Vagina (tissue), 2 donors: ENCODE results near the gene LAMC3. TPM values are rescaled to one million over a fixed set of nuclear protein-coding genes. Genes with fewer than 3 reads are reported as not detected.

Experiments used
- DNase-seq, 2 donors: peaks; one replicate each; pipeline ENCODE4 v3.0.0-alpha.2; 2017; ENCODE audit errors: extremely low spot score in 2 of 2
- H3K27ac ChIP-seq: fragments of 200-600 bp; sonication (generic); one replicate; pipeline ENCODE4 v1.5.1; 2019
- H3K27me3 ChIP-seq: fragments of 200-600 bp; sonication (generic); one replicate; pipeline ENCODE4 v1.5.1; 2019
- H3K36me3 ChIP-seq, 2 donors: fragments of 200-600 bp; sonication (generic); one replicate each; pipeline ENCODE4 v1.5.1; 2017 to 2019
- H3K4me1 ChIP-seq: fragments of 200-600 bp; sonication (generic); one replicate; pipeline ENCODE4 v1.5.1; 2019
- H3K4me3 ChIP-seq, 2 donors: fragments of 200-600 bp; sonication (generic); 1 replicate in 1 of 2; 2 replicates in 1 of 2; pipeline ENCODE4 v1.5.1; 2016 to 2019
- H3K9me3 ChIP-seq: fragments of 200-600 bp; sonication (generic); one replicate; pipeline ENCODE4 v1.5.1; 2019
- CTCF ChIP-seq, 3 experiments: fragments of 450-650 bp in 2 of 3; fragments of 200-600 bp in 1 of 3; sonication (generic) in 1 of 3; IDR thresholded peaks; one replicate each; pipeline ENCODE4 v1.5.1; 2017 to 2019; ENCODE audit warnings: antibody characterized with exemption in 3 of 3, mild to moderate bottlenecking in 2 of 3, moderate library complexity in 2 of 3
- POLR2A ChIP-seq, 2 donors: fragments of 450-650 bp; IDR thresholded peaks; one replicate each; pipeline ENCODE4 v1.6.1; 2017; ENCODE audit warnings: antibody characterized with exemption in 2 of 2, mild to moderate bottlenecking in 2 of 2, moderate library complexity in 2 of 2
- POLR2AphosphoS5 ChIP-seq, 2 donors: sonication (generic); formaldehyde crosslinking; IDR thresholded peaks; one replicate each; pipeline ENCODE4 v1.9.0; 2017; ENCODE audit warnings: antibody characterized with exemption in 2 of 2, mild to moderate bottlenecking in 2 of 2, low read depth in 1 of 2; ENCODE audit not compliant: insufficient read depth in 1 of 2
- intact Hi-C: fragments of 100-400 bp; cut with DNase I; formaldehyde crosslinking; loops from one replicate; pipeline ENCODE4 v1.15.1; 2023
- total RNA-seq: library from RNA; depleted of rRNA; stranded (reverse); fragments of >200 nt; gene quantifications from one replicate; pipeline ENCODE4 v1.2.3, GENCODE V29; 2016

LAMC3 gene
- total RNA-seq, 1 donor from 2014 or later, result 13.3 TPM

- no peaks in the 10 kb centered on the region for H3K36me3 ChIP-seq
- no peak for DNase-seq
- no peak overlapping the region for H3K4me3 ChIP-seq
These were observed 46.3 kb upstream of the LAMC3 start for GRCh38 chr9:130962418-130963316.

GRCh38 chr9:130963337-130963908 is 45.6 kb upstream of the LAMC3 start:
- Histone ChIP-seq H3K27ac (no peak overlapping the region), H3K4me1 (peaks cover 12% of the 10 kb centered on the region), H3K9me3 (no peaks in the 10 kb centered on the region), H3K4me3 (no peak overlapping the region), H3K36me3 (no peaks in the 10 kb centered on the region), H3K27me3 (no peaks in the 10 kb centered on the region)
- DNase-seq, result no peak
- intact Hi-C loops, result no loop called here
- no peak for TF ChIP-seq CTCF (IDR thresholded peaks at IDR 0.05)
- TF ChIP-seq POLR2A (IDR thresholded peaks at IDR 0.05), result no peak
- TF ChIP-seq POLR2AphosphoS5 (IDR thresholded peaks at IDR 0.05; ENCODE audit: insufficient read depth in 1 of 2, low read depth in 1 of 2), result no peak

More at GRCh38 chr9:130962418-130963316, 46.3 kb upstream of the LAMC3 start:
- H3K4me1 ChIP-seq, result peaks cover 12% of the 10 kb centered on the region
- H3K27ac ChIP-seq, result no peak overlapping the region
- no peaks in the 10 kb centered on the region for H3K27me3 ChIP-seq
- intact Hi-C loops, result no loop called here
- no peaks in the 10 kb centered on the region for H3K9me3 ChIP-seq
- TF ChIP-seq POLR2A (IDR thresholded peaks at IDR 0.05), result no peak
- TF ChIP-seq POLR2AphosphoS5 (IDR thresholded peaks at IDR 0.05; ENCODE audit: insufficient read depth in 1 of 2, low read depth in 1 of 2), result peak; percentile 52 to 55

- Histone ChIP-seq H3K9me3 (no peaks in the 10 kb centered on the region), H3K36me3 (no peaks in the 10 kb centered on the region), H3K27ac (no peak overlapping the region), H3K4me1 (peaks cover 12% of the 10 kb centered on the region), H3K4me3 (no peak overlapping the region), H3K27me3 (no peaks in the 10 kb centered on the region)
- TF ChIP-seq POLR2A (IDR thresholded peaks at IDR 0.05), result no peak
- intact Hi-C loops, result no loop called here
- no peak for DNase-seq
These were observed 45.1 kb upstream of the LAMC3 start for GRCh38 chr9:130963916-130964315.

GRCh38 chr9:130965680-130966079 is 43.3 kb upstream of the LAMC3 start:
- intact Hi-C loops, result no loop called here
- Histone ChIP-seq H3K9me3 (no peaks in the 10 kb centered on the region), H3K4me3 (no peak overlapping the region), H3K36me3 (no peaks in the 10 kb centered on the region), H3K27ac (no peak overlapping the region), H3K27me3 (no peaks in the 10 kb centered on the region), H3K4me1 (peaks cover 12% of the 10 kb centered on the region)
- TF ChIP-seq POLR2A (IDR thresholded peaks at IDR 0.05) (no peak), POLR2AphosphoS5 (IDR thresholded peaks at IDR 0.05; ENCODE audit: insufficient read depth in 1 of 2, low read depth in 1 of 2) (no peak), CTCF (IDR thresholded peaks at IDR 0.05) (no peak)
- no peak for DNase-seq

GRCh38 chr9:130970052-130970451 is 38.9 kb upstream of the LAMC3 start:
- H3K27me3 ChIP-seq, result no peaks in the 10 kb centered on the region
- no peak overlapping the region for H3K4me3 ChIP-seq
- H3K9me3 ChIP-seq, result no peaks in the 10 kb centered on the region
- H3K4me1 ChIP-seq, result no peaks in the 10 kb centered on the region
- H3K27ac ChIP-seq, result no peak overlapping the region
- intact Hi-C loops, result no loop called here
- DNase-seq, result no peak
- no peaks in the 10 kb centered on the region for H3K36me3 ChIP-seq
- no peak for TF ChIP-seq POLR2A (IDR thresholded peaks at IDR 0.05)
- no peak for TF ChIP-seq POLR2AphosphoS5 (IDR thresholded peaks at IDR 0.05; ENCODE audit: insufficient read depth in 1 of 2, low read depth in 1 of 2)
- no peak for TF ChIP-seq CTCF (IDR thresholded peaks at IDR 0.05)

GRCh38 chr9:130970855-130971254 is 38.1 kb upstream of the LAMC3 start:
- no peak overlapping the region for H3K27ac ChIP-seq
- no peak for DNase-seq
- H3K27me3 ChIP-seq, result no peaks in the 10 kb centered on the region
- intact Hi-C loops, result no loop called here
- no peaks in the 10 kb centered on the region for H3K4me1 ChIP-seq
- no peaks in the 10 kb centered on the region for H3K36me3 ChIP-seq
- no peak overlapping the region for H3K4me3 ChIP-seq
- no peaks in the 10 kb centered on the region for H3K9me3 ChIP-seq
- no peak for TF ChIP-seq CTCF (IDR thresholded peaks at IDR 0.05)
- no peak for TF ChIP-seq POLR2A (IDR thresholded peaks at IDR 0.05)
- TF ChIP-seq POLR2AphosphoS5 (IDR thresholded peaks at IDR 0.05; ENCODE audit: insufficient read depth in 1 of 2, low read depth in 1 of 2), result no peak
